GM12875 (cell line): ENCODE data around the gene UBAP1.
"Not testable (repeated sequence)": the region's sequence is repeated elsewhere in the genome, so short reads cannot be mapped to it uniquely, and the experiment has no call there.

ENCODE experiments used
- H3K4me3 ChIP-seq: one replicate; pipeline ENCODE4 v1.5.1; 2011; ENCODE audit warnings: low read depth, low read length, control low read depth
- TF ChIP-seq, protein P1 (sequence below): IDR thresholded peaks from 2 replicates; pipeline ENCODE4 v1.5.1; 2011; ENCODE audit warnings: low read depth, mild to moderate bottlenecking, control low read depth, inconsistent platforms, low read length, moderate library complexity, borderline replicate concordance; ENCODE audit not compliant: insufficient read depth

The UBAP1 gene

GRCh38 chr9:34178436-34179212 lies at the start of gene UBAP1:
Gene UBAP1, plus strand, starts transcription at chr9:34179043. Its CDS starts 41,872 bp downstream, at chr9:34220915.
- H3K4me3 ChIP-seq, result peak within 1 kb of the TSS; percentile 83
- TF ChIP-seq, protein P1, sequence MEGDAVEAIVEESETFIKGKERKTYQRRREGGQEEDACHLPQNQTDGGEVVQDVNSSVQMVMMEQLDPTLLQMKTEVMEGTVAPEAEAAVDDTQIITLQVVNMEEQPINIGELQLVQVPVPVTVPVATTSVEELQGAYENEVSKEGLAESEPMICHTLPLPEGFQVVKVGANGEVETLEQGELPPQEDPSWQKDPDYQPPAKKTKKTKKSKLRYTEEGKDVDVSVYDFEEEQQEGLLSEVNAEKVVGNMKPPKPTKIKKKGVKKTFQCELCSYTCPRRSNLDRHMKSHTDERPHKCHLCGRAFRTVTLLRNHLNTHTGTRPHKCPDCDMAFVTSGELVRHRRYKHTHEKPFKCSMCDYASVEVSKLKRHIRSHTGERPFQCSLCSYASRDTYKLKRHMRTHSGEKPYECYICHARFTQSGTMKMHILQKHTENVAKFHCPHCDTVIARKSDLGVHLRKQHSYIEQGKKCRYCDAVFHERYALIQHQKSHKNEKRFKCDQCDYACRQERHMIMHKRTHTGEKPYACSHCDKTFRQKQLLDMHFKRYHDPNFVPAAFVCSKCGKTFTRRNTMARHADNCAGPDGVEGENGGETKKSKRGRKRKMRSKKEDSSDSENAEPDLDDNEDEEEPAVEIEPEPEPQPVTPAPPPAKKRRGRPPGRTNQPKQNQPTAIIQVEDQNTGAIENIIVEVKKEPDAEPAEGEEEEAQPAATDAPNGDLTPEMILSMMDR, result no peak

DNA sequence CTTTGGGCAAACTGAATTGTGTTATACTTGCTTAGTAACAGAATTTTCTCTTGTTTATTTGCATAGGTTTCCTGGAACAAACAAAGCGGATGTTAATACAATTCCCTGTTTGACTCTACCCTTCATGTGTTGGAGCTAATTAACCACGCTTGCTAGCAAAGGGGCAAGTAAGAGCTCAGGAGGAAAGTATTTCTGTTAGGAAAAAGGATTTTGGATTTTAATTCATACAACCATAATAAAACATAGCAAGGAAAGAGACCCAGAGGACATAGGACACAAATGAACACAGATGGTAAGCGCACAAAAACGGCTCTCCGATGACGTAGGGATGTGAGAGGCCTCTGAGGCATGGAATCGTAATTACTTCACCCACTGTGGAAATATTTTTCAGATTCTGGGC lies 47.3 kb upstream of the UBAP1 start:
- no peak overlapping the region for H3K4me3 ChIP-seq
- TF ChIP-seq, protein P1, result no peak

- H3K4me3 ChIP-seq, result no peak overlapping the region
- TF ChIP-seq, protein P1, result no peak
These were observed 45.4 kb upstream of the UBAP1 start for GRCh38 chr9:34133436-34133949.

GRCh38 chr9:34134521-34134920 lies 44.3 kb upstream of the UBAP1 start:
- TF ChIP-seq, protein P1, result no peak
- H3K4me3 ChIP-seq, result no peak overlapping the region

GRCh38 chr9:34138644-34139043 lies 40.2 kb upstream of the UBAP1 start:
- not testable (repeated sequence) for H3K4me3 ChIP-seq

DNA sequence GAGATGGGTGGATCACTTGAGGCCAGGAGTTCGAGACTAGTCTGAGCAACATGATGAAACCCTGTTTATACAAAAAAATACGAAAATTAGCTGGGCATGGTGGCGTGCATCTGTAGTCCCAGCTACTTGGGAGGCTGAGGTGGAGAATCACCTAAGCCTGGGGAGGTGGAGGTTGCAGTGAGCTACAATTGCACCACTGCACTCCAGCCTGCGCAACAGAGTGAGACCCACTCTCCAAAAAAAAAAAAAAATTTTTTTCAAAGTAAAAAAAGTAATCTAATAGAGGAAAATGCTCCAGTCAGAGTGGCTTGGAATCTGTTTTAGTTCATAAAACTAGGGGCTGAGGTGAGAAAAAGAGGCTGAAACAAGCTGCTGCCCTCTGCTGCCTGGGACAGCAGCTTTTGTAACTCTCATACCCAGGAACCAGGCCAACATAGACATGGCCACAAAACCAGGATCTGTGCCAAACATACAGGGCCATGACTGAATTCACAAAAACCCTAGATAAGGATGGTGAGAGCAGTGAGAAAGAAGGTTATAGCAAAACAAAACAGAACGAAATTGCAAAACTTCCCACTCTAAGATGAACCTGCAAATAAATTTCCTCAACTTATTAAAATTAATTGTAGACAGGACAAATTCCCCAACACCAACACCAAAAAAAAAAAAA lies 39.2 kb upstream of the UBAP1 start:
- H3K4me3 ChIP-seq, result no peak overlapping the region
- TF ChIP-seq, protein P1, result no peak

DNA sequence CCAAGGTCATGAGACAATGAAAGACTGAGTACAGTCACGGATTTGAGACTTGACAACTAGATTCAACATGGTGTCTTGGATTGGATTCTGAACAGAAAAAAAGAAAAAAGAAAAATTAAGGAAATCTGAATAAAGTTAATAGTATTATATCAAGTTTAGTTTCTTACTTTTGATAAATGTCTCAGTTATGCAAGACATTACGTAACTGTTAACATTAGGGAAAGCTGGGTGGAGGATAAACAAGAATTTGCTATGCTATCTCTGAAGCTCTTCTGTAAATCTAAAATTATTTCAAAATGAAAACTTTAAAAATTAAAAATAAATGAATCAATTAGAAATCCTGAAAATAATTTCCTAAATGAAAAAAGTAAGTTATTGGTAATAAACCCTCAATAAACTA lies 38.0 kb upstream of the UBAP1 start:
- TF ChIP-seq, protein P1, result no peak
- no peak overlapping the region for H3K4me3 ChIP-seq
